SIG-M5 treated with dmso at 0.1 percent for 504 hours (cell line): ENCODE measurements around the gene SLN.

Source experiments
- DNase-seq: peaks from one replicate; lab custom pipeline; 2025; ENCODE audit not compliant: unreplicated experiment; lab: John Stamatoyannopoulos, UW

SLN gene

GRCh38 chr11:107688322-107688918 is 23.4 kb downstream of the SLN start:
- DNase-seq: no peak

GRCh38 chr11:107683807-107684206 is 28.0 kb downstream of the SLN start:
- DNase-seq: no peak

DNA sequence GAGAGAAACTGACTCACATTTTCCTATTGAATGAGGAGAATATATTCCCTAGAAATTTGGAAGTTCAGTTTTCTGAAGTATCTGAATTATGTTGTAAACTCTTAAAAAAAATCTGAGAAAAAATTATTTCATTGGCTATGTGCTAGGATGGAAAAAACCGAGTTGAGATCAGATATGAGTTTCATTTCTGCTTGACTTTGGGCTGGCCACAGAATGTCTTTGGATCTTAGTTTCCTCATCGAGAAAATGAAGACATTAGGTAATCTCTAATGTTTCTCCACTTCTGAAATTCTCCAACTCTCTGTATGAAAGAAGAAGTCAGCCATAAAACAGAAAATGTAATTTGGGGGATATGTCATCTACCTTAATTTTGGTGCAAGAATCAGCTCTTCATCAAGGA is 28.8 kb downstream of the SLN start:
- DNase-seq: peak; percentile 79

GRCh38 chr11:107682572-107682971 is 29.3 kb downstream of the SLN start:
- DNase-seq: peak; percentile 56

DNA sequence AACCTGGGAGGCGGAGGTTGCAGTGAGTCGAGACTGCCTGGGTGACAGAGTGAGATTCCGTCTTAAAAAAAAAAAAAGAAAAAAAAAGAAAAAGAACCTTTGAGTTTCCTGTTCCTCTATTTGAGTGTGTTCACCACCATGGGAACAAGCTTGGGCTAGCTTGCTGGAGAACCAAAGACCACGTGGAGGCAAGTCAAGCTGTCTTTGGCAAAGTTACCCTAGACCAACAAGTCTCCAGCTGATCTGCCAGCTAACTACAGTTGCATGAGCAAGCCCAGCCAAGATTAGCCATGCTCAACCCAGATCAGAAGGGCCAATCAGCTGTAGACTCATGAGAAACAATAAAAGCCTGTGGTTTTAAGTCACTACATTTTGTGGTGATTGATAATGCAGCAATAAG is 29.7 kb downstream of the SLN start:
- peak; percentile 54 for DNase-seq

GRCh38 chr11:107679255-107680024 is 32.4 kb downstream of the SLN start:
- no peak for DNase-seq

DNA sequence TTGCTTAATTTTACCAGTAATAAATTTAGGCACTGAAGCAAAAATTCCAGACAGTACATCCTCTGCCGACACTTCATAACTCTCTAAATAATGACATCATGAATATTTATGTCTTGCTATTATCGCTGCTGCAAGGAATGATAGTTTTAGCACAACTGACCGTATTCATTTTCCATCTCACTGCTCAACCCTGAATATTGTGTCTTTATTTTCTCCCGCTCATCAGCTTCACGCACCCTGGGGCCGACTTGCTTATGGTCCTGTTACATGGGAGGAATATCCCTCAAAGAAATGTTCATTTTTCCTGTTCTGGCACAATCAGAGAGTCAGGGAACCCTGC is 33.3 kb downstream of the SLN start:
- DNase-seq: no peak

DNA sequence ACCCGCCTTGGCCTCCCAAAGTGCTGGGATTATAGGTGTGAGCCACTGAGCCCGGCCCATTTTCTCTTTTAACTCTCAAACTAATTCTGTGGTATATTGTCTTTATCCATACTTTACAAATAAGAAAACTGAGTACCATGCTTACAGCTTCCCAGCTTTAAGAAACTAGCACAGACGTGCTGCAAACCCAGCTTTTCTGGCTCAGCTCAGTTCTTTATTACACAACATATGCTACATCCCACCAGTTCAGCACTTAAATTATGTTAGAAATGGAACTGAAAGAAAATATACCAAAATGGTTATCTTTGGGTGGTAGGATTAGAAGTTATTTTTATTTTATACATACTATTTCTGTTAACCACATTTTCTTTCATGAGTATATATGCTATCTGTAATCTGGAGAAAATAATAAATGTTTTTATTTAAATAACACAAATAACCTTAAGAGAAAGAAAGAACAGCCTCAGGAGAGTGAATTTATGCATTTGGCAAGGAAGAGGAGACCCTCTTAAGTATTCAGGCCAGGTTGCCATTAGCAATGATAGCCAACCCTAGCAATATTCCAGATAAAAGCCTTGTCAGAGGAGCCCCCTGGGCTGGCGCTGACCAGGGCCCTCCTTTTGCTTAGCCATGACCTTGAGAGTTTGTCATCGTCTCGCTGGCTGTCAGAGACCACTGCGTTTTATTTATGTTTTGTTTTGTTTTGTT is 33.8 kb downstream of the SLN start:
- no peak for DNase-seq

GRCh38 chr11:107676336-107677057 is 35.4 kb downstream of the SLN start:
- no peak for DNase-seq

DNA sequence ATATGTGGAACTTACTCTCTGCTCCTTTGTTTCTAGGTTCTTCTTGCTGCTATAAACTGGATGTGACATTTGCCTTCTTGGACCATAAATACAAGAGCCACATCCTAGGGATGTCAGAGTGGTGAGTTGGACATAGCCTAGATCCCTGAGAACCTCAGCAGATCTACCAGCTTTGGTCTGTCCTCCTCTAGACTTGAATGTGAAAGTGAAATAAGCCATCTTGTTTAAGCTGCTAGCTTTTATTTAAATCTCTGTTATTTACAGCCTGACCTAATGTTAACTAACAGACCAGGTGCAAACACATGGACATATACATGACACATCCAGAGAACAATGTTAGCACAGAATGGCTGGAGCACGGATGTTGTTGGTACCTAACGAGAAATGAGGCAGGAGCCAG is 36.0 kb downstream of the SLN start:
- no peak for DNase-seq

GRCh38 chr11:107669893-107670601 is 41.8 kb downstream of the SLN start:
- no peak for DNase-seq

DNA sequence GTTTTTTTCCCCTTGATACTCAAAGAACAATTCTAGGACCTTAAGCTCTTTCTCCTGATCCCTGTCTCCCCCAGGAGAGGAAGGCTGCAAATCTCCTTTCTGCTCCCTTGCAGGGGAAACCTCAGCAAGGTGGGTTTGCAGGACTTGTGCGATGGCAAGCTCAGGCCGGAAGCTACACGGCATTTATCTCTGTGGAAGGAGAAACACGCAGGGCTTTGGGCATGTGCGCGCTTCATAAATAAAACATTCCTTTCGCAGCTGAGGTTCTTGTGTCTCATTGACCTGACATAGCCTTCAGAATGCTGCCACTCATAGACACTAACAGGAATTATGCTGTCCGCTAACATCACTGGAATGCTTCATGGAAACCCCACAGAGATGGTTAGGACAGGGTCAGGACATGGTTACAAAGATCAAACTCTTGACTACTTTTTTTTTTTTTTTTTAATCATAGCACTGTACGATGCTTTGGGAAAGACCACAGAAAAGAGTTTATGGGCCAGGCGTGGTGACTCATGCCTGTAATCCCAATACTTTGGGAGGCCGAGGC is 42.6 kb downstream of the SLN start:
- DNase-seq: no peak

GRCh38 chr11:107666911-107667613 is 44.8 kb downstream of the SLN start:
- no peak for DNase-seq

DNA sequence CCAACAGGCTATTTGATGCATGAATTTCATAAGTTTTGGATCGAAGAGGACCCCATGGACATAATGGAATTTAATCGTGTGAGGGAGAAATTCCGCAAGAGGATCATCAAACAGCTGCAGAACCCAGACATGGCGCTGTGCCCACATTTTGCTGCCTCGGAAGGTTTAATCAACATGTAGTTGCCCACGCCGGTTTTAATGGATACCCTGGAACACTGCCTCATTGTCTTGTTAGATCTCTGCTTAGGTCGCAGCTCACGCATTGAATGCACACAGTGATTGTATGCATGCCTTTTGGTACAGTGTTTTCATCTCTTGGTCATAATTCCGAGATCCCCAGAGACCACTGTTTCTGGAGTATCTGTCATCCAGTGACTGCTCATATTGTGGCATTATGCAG is 46.8 kb downstream of the SLN start:
- no peak for DNase-seq

- DNase-seq: no peak
Observed at GRCh38 chr11:107661656-107662055, 50.2 kb downstream of the SLN start.

DNA sequence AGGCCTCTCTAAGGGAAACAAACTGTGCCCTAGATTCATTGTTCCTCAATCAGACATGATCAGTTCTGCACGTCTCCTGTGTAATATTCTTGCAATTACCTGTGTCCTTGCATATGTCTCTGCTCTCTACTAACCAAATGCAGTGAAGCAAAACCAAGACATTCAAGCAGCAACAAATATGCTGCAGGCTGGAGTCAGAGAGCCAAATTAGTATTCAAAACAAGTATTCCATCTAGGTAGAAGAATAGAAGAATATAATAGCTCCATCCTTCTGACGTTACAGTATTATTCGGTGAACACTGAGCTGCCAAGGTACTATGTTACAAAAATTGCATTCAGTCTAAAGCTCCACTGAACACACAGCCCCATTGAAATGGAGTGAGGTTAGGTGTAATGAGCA is 51.8 kb downstream of the SLN start:
- DNase-seq: no peak

- no peak for DNase-seq
Observed at GRCh38 chr11:107659310-107659709, 52.5 kb downstream of the SLN start.
